ENCODE data around the gene NLRP1. TPM values are rescaled to one million over a fixed set of nuclear protein-coding genes. Genes with fewer than 3 reads are reported as not detected.

NLRP1 gene
- total RNA-seq, 4 donors from 2014 or later = 7.6 to 21.8 (median 13.7) TPM

DNA sequence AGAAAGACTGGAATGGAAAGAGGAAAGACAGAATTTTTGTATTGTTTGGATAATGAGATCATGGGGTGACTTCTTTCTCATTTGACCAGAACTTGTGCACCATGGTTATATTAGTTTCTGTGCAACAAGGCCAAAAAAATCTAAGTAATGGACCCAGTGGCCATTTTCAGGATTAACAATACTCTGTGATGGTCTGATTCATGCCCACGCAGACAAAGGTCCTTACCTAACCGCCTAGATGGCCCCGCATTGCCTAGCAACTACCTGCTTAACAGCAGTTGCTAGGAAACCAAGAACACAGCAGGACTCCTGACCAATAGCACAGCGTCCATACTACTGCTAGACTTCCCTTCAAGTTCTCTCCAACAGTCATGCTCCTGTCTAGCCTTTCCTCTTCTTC is 75.5 kb downstream of the NLRP1 start:
- no peak for DNase-seq
- H3K27ac ChIP-seq = no peak overlapping the region
- H3K4me3 ChIP-seq = no peak overlapping the region
- H3K4me1 ChIP-seq = no peaks in the 10 kb centered on the region
- intact Hi-C loops (cut with DNase I; ENCODE audit: low total_unique reads) (no loop called here), in situ Hi-C loops (cut with MboI; ENCODE audit: low pct_ligation_motif_present in 1 of 4, low pct_unique_long_range_greater_than_20kb in 1 of 4, low sequenced_read_pairs in 3 of 4) (no loop called here)
- 33 to 51% methylated on average over 3 to 4 of the region's 4 CpGs for WGBS, 2 donors (ENCODE audit: low coverage in 1 of 2)
- no peaks in the 10 kb centered on the region for H3K36me3 ChIP-seq
- no peaks in the 10 kb centered on the region for H3K27me3 ChIP-seq
- TF ChIP-seq POLR2AphosphoS5 (IDR thresholded peaks at IDR 0.05) (no peak), EP300 (IDR thresholded peaks at IDR 0.05; ENCODE audit: low read depth) (no peak)
- no peaks in the 10 kb centered on the region for H3K9me3 ChIP-seq

DNA sequence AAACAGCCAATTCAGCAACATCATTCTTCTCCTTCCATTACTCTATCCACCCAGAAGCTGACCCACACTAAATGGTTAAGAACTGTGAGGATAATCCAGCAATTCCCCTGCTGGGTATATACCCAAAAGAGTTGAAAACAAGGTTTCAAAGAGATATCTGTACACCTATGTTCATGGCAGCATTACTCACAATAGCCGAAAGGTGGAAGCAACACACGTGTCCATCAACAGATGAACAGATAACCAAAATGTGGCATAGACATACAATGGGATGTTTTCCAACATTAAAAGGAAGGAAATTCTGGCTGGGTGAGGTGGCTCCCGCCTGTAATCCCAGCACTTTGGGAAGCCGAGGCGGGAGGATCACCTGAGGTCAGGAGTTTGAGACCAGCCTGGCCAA is 78.0 kb downstream of the NLRP1 start:
- in situ Hi-C loops (cut with MboI; ENCODE audit: low pct_ligation_motif_present in 1 of 4, low pct_unique_long_range_greater_than_20kb in 1 of 4, low sequenced_read_pairs in 3 of 4) (no loop called here), intact Hi-C loops (cut with DNase I; ENCODE audit: low total_unique reads) (no loop called here)
- TF ChIP-seq POLR2A (IDR thresholded peaks at IDR 0.05) (no peak), EP300 (IDR thresholded peaks at IDR 0.05; ENCODE audit: low read depth) (no peak), POLR2AphosphoS5 (IDR thresholded peaks at IDR 0.05) (no peak)
- TF ChIP-seq, protein P1, sequence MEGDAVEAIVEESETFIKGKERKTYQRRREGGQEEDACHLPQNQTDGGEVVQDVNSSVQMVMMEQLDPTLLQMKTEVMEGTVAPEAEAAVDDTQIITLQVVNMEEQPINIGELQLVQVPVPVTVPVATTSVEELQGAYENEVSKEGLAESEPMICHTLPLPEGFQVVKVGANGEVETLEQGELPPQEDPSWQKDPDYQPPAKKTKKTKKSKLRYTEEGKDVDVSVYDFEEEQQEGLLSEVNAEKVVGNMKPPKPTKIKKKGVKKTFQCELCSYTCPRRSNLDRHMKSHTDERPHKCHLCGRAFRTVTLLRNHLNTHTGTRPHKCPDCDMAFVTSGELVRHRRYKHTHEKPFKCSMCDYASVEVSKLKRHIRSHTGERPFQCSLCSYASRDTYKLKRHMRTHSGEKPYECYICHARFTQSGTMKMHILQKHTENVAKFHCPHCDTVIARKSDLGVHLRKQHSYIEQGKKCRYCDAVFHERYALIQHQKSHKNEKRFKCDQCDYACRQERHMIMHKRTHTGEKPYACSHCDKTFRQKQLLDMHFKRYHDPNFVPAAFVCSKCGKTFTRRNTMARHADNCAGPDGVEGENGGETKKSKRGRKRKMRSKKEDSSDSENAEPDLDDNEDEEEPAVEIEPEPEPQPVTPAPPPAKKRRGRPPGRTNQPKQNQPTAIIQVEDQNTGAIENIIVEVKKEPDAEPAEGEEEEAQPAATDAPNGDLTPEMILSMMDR (IDR thresholded peaks at IDR 0.05) = no peak
- Histone ChIP-seq H3K27me3 (peaks cover 2% of the 10 kb centered on the region), H3K27ac (no peak overlapping the region), H3K36me3 (no peaks in the 10 kb centered on the region), H3K4me1 (no peaks in the 10 kb centered on the region), H3K4me3 (no peak overlapping the region), H3K9me3 (no peaks in the 10 kb centered on the region)
- WGBS, 2 donors (ENCODE audit: low coverage in 1 of 2) = 87 to 88% methylated on average over 3 to 5 of the region's 5 CpGs
- no peak for DNase-seq

DNA sequence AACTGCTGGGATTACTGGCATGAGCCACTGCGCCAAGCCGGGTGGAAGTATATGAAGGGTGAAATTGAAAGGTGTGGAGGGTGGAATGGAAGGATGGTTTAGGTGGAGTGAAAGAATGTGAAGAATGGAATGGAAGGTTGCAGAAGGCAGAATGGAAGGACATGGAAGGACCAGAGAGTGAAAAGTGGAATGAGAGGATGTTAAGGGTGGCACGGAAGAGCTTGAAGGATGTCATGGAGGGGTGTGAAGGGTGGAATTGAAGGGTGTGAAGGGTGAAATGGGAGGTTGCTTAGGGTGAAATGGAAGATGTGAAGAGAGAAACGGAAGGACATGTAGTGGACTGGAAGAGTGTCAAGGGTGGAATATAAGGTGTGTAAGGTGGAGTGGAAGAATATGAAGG is 81.8 kb downstream of the NLRP1 start:
- WGBS, 2 donors (ENCODE audit: low coverage in 1 of 2) = 92 to 100% methylated on average over 2 to 4 of the region's 4 CpGs
- Histone ChIP-seq H3K27me3 (peaks cover 28% of the 10 kb centered on the region), H3K4me1 (peaks cover 0 to 10% (median 7%) of the 10 kb centered on the region in 4 donors), H3K9me3 (no peaks in the 10 kb centered on the region), H3K36me3 (no peaks in the 10 kb centered on the region), H3K27ac (no peak overlapping the region), H3K4me3 (no peak overlapping the region)
- DNase-seq = no peak
- no peak for TF ChIP-seq POLR2A (IDR thresholded peaks at IDR 0.05)
- no peak for TF ChIP-seq EP300 (IDR thresholded peaks at IDR 0.05; ENCODE audit: low read depth)
- TF ChIP-seq, protein P1 (IDR thresholded peaks at IDR 0.05) = no peak
- in situ Hi-C loops (cut with MboI; ENCODE audit: low pct_ligation_motif_present in 1 of 4, low pct_unique_long_range_greater_than_20kb in 1 of 4, low sequenced_read_pairs in 3 of 4) (no loop called here), intact Hi-C loops (cut with DNase I; ENCODE audit: low total_unique reads) (no loop called here)

DNA sequence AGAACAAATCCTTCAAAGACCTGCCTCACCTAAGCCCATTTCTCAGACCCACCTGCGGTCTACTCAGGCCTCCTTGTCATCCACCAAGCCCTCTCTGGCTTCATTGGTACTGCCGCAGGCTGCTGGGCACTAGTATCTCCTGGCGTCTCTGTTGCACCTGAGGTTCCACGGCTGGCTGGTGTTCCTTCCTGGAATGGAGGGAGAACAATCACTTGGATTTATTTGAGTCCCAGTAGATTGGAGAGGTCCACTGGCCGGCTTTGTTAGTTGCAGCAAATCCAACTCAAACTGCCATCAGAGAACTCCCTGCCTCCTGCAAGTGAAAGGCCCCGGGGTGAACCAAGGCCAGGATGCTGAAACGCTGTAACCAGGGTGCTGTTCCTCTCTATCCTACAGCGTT is 82.6 kb downstream of the NLRP1 start:
- peaks cover 0 to 10% (median 7%) of the 10 kb centered on the region in 4 donors for H3K4me1 ChIP-seq
- in situ Hi-C loops (cut with MboI; ENCODE audit: low pct_ligation_motif_present in 1 of 4, low pct_unique_long_range_greater_than_20kb in 1 of 4, low sequenced_read_pairs in 3 of 4) = no loop called here
- 83 to 92% methylated on average over 2 to 8 of the region's 8 CpGs for WGBS, 2 donors (ENCODE audit: low coverage in 1 of 2)
- H3K27me3 ChIP-seq = peaks cover 28% of the 10 kb centered on the region
- H3K4me3 ChIP-seq = no peak overlapping the region
- H3K27ac ChIP-seq = peak overlapping the region in 1 of 4 donors; percentile 54
- no peaks in the 10 kb centered on the region for H3K36me3 ChIP-seq
- no peak for DNase-seq
- no peaks in the 10 kb centered on the region for H3K9me3 ChIP-seq
- intact Hi-C loops (cut with DNase I; ENCODE audit: low total_unique reads) = no loop called here
- TF ChIP-seq POLR2A (IDR thresholded peaks at IDR 0.05) (no peak), EP300 (IDR thresholded peaks at IDR 0.05; ENCODE audit: low read depth) (no peak), POLR2AphosphoS5 (IDR thresholded peaks at IDR 0.05) (no peak)
- TF ChIP-seq, protein P1 (IDR thresholded peaks at IDR 0.05) = no peak
